Activated T-helper 2 cell treated with anti-CD3 and anti-CD28 coated beads, Interferon-gamma antibody, Interleukin-2, Interleukin-4, amounts not matched to agents 10 μg/mL and 5 μg/mL and 100 μg/mL, durations not matched to agents 14 hours and 24 hours and 36 hours (primary cell): ENCODE data around the gene MIER3. TPM values are rescaled to one million over a fixed set of nuclear protein-coding genes. Genes with fewer than 3 reads are reported as not detected.

Source experiments
- DNase-seq: peaks from one replicate; pipeline ENCODE4 v3.0.0; 2021; ENCODE audit warnings: low spot score
- H3K27ac Mint-ChIP-seq: one replicate; pipeline ENCODE4 v1.8.0; 2021; ENCODE audit warnings: mixed read lengths
- H3K27me3 Mint-ChIP-seq: one replicate; pipeline ENCODE4 v1.8.0; 2021; ENCODE audit warnings: low read depth, mixed read lengths
- H3K36me3 Mint-ChIP-seq: one replicate; pipeline ENCODE4 v1.8.0; 2021; ENCODE audit warnings: low read depth, mixed read lengths
- H3K4me1 Mint-ChIP-seq: one replicate; pipeline ENCODE4 v1.8.0; 2021; ENCODE audit warnings: low read depth, mixed read lengths
- H3K4me3 Mint-ChIP-seq: one replicate; pipeline ENCODE4 v1.8.0; 2021; ENCODE audit warnings: low read depth, mild to moderate bottlenecking, moderate library complexity, mixed read lengths
- H3K9me3 Mint-ChIP-seq: one replicate; pipeline ENCODE4 v1.8.0; 2021; ENCODE audit warnings: mixed read lengths
- intact Hi-C: fragments of 100-400 bp; cut with micrococcal nuclease; formaldehyde crosslinking; loops from one replicate; pipeline ENCODE4 v1.15.1; 2023
- total RNA-seq: library from RNA; stranded (reverse); gene quantifications from 2 replicates; pipeline ENCODE4 v1.2.3, GENCODE V29; 2022

Gene MIER3, protein sequence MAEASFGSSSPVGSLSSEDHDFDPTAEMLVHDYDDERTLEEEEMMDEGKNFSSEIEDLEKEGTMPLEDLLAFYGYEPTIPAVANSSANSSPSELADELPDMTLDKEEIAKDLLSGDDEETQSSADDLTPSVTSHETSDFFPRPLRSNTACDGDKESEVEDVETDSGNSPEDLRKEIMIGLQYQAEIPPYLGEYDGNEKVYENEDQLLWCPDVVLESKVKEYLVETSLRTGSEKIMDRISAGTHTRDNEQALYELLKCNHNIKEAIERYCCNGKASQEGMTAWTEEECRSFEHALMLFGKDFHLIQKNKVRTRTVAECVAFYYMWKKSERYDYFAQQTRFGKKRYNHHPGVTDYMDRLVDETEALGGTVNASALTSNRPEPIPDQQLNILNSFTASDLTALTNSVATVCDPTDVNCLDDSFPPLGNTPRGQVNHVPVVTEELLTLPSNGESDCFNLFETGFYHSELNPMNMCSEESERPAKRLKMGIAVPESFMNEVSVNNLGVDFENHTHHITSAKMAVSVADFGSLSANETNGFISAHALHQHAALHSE
- total RNA-seq: 24.1 and 28.3 TPM in 2 replicates

DNA sequence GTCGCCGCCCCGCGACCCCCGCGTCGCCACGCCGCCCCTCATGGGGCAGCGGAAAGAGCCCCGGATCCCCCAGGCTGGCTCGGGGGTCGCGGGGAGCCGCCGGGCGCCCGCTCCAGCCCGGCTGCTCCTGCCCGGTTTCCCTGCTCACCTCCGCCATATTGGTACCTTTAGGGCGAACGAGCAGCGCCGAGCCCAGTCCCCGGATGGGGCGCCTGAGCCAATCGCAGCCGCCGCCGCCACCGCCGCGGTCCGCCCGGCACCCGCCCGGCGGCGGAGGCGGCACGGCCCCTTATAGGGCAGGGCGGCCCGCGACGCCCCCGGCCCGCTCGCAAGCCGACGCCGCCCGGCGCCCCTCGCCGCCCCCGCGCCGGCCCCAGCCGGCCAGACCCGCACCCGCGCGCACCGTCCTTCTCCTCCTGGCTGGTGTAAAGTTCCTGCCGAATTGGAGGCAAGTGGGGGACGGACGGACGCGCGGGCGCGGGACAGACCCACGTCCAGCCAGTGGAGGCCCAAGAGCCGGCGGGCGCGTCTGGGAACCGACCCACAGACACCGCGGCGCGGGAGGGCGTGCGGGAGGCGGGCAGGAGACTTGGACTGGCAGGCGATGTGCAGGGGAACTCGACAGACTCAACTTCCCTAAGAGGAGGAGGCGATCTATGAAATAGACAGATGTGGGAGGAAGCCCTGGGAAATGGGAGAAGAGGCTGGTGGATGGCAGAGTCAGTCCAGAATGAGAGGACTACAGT lies at the start of gene MIER3:
TSS of gene MIER3 (minus strand) at position 178 of the 746 bp plus-strand sequence. CDS start at position 157, 21 bp downstream.
- H3K27ac Mint-ChIP-seq: peak within 1 kb of the TSS; percentile 82
- peak; percentile 77 for DNase-seq

DNA sequence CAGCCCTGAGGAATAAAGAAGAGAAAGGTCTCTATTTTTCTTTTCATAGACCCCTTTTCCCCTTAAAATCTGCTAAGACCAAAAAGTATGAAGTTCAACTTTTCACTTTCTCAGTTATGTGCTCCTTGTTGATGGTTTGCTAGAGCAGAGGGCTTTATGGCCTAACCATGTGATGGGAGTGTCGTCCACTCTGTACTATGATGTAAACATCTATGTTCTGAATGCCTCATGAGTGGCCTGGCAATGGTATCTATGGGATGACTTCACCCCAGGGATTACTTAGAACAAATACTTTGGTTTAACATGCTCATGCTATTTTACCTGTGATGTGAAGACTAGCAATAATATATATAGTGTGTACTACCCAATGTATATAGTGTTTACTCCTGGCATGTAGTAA lies 43.7 kb upstream of the MIER3 start:
- intact Hi-C loops: no loop called here
- Mint-ChIP-seq H3K27me3 (peaks cover 15% of the 10 kb centered on the region), H3K9me3 (no peaks in the 10 kb centered on the region), H3K36me3 (no peaks in the 10 kb centered on the region), H3K27ac (no peak overlapping the region), H3K4me1 (no peaks in the 10 kb centered on the region), H3K4me3 (no peak overlapping the region)
- DNase-seq: no peak

More for the DNA sequence above, at the start of gene MIER3:
- no peaks in the 10 kb centered on the region for H3K9me3 Mint-ChIP-seq
- intact Hi-C loops: loop anchor here (2.0 kb wide), 1 partner anchor 221 kb away; no protein-coding TSS in a partner anchor
- H3K36me3 Mint-ChIP-seq: peaks cover 15% of the 10 kb centered on the region
- peaks cover 23% of the 10 kb centered on the region for H3K4me1 Mint-ChIP-seq
- H3K4me3 Mint-ChIP-seq: peak within 1 kb of the TSS; percentile 97
- H3K27me3 Mint-ChIP-seq: peaks cover 40% of the 10 kb centered on the region

DNA sequence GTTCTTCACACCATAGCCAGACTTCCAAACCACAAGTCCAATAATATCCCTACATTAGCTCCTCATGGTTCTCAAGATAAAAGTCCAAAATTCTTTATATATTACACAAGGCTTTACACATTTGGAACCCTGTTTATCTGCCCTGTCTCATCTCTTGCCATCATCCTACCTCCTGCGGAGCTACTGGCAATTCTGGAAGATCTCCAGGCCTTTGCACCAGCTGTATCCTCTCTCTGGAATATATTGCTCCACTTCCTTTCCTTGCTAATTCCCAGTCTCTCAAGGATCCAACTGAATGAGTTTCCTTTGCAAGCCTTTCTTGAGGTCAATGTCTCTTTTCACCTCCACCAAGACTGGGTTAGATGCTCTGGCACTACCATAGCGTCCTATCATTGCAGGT lies 41.3 kb upstream of the MIER3 start:
- no peaks in the 10 kb centered on the region for H3K36me3 Mint-ChIP-seq
- peaks cover 9% of the 10 kb centered on the region for H3K27me3 Mint-ChIP-seq
- H3K4me1 Mint-ChIP-seq: no peaks in the 10 kb centered on the region
- H3K27ac Mint-ChIP-seq: no peak overlapping the region
- intact Hi-C loops: no loop called here
- H3K4me3 Mint-ChIP-seq: no peak overlapping the region
- H3K9me3 Mint-ChIP-seq: no peaks in the 10 kb centered on the region
- no peak for DNase-seq

DNA sequence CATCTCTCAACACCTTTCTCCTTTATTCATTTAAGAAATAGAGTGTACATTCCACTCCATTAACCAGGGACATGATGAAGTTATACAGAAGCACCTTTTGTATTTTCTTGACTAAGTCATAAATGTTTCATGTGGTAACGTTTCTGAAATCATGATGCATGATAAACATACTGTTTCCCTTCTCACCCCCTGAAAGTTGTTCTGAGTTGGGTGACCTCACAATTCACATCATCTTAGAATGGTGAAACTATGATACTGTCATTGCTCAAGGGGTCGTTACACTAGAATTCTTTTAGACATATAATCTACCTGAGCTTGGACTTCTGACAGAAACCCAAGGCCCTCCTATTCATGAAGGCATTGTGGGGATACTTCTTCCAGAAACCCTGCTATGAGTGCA lies 37.8 kb upstream of the MIER3 start:
- Mint-ChIP-seq H3K36me3 (no peaks in the 10 kb centered on the region), H3K4me3 (no peak overlapping the region), H3K27me3 (peaks cover 9% of the 10 kb centered on the region), H3K27ac (no peak overlapping the region), H3K4me1 (peaks cover 9% of the 10 kb centered on the region), H3K9me3 (no peaks in the 10 kb centered on the region)
- no peak for DNase-seq
- intact Hi-C loops: no loop called here

DNA sequence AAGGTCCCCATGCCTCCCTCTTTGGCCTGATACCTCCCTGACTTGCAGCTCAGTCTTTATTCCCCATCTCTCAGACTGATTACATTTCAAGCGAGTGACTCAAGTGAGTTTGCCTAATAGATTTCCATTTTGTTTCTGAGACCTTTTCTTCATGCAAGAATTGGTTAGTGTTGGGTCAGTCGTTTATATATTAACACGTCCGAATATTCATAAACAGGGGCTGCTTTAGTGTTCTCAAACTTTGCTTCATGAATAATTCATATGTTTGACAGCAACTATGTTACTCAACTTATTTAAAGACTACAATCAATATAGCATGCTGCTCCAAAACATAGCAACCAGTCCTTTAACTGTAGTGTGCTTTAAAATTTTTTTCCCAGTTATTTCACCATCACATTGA lies 36.6 kb upstream of the MIER3 start:
- no peaks in the 10 kb centered on the region for H3K36me3 Mint-ChIP-seq
- no peaks in the 10 kb centered on the region for H3K9me3 Mint-ChIP-seq
- H3K4me1 Mint-ChIP-seq: peaks cover 21% of the 10 kb centered on the region
- DNase-seq: no peak
- no peak overlapping the region for H3K27ac Mint-ChIP-seq
- H3K27me3 Mint-ChIP-seq: peaks cover 7% of the 10 kb centered on the region
- no peak overlapping the region for H3K4me3 Mint-ChIP-seq
- intact Hi-C loops: no loop called here

DNA sequence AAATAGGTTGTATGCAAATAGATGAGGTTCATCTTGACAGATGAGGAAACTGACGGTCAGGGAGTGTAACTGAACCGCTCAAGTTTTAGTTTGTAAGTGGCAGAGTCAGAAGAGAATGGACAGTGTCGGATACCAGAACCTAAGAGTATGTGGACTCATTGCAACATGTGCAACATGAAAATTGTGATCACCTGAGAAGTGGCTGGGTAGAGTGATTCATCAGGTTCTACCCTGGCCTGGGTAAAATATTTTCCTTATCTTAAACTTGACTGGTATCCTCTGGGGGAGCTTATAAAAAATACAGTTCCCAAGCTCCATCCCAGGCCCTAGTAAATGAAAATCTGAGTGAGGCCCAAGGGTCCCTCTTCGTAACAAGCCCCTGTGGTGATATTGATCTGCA lies 35.2 kb upstream of the MIER3 start:
- intact Hi-C loops: no loop called here
- H3K36me3 Mint-ChIP-seq: no peaks in the 10 kb centered on the region
- H3K4me1 Mint-ChIP-seq: peaks cover 21% of the 10 kb centered on the region
- H3K4me3 Mint-ChIP-seq: no peak overlapping the region
- H3K27ac Mint-ChIP-seq: no peak overlapping the region
- no peaks in the 10 kb centered on the region for H3K9me3 Mint-ChIP-seq
- H3K27me3 Mint-ChIP-seq: no peaks in the 10 kb centered on the region
- no peak for DNase-seq

DNA sequence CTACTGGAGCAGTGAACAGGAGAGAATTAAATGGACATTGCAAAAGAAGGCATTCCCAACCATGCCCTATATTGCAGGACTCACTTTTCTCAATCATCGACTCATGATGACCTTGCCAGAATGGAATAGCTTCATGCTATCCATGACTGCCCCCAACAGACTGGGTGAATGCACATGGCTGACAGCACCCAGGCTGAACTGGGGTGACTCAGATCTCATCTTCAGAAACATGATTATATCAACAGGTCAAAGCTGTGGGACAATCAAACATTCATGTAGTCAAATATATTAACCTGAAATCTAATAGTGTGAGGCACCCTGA lies 34.7 kb upstream of the MIER3 start:
- DNase-seq: no peak
- Mint-ChIP-seq H3K27me3 (no peaks in the 10 kb centered on the region), H3K4me3 (no peak overlapping the region), H3K36me3 (no peaks in the 10 kb centered on the region), H3K27ac (no peak overlapping the region), H3K4me1 (peaks cover 21% of the 10 kb centered on the region), H3K9me3 (no peaks in the 10 kb centered on the region)
- intact Hi-C loops: no loop called here

DNA sequence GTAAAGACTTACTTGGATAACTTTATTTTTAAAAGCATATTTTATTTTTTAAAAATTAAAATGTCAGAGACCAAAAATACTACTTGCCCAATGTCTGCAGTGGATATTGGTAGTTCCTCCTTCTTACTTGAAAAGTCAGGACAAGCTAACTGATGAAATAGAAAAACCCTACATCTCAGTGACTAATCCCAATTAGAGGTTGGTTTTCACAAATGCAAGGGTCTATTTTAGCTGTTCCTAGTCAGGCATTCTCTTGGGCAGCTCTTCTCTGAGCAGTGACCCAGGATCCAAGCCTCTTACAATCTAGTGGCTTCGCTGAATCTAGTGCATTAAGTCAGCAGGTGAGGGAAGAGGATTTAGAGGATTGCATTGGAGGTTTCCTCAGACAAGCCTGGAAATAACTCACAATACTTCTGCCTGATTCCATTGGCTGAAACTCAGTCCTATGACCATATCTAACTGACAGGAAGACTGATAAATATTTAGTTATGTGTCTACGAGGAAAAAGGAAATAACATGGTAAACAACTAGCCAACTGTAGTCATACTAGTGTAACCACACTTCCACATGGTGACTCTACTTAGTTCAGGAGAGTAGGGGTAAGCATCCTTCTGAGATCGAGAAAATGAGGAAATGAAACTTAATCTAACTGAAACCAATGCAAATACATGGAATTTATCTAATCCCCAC lies 34.2 kb upstream of the MIER3 start:
- Mint-ChIP-seq H3K36me3 (no peaks in the 10 kb centered on the region), H3K27me3 (no peaks in the 10 kb centered on the region), H3K4me3 (no peak overlapping the region), H3K27ac (no peak overlapping the region), H3K4me1 (peaks cover 21% of the 10 kb centered on the region), H3K9me3 (no peaks in the 10 kb centered on the region)
- no peak for DNase-seq
- intact Hi-C loops: no loop called here

DNA sequence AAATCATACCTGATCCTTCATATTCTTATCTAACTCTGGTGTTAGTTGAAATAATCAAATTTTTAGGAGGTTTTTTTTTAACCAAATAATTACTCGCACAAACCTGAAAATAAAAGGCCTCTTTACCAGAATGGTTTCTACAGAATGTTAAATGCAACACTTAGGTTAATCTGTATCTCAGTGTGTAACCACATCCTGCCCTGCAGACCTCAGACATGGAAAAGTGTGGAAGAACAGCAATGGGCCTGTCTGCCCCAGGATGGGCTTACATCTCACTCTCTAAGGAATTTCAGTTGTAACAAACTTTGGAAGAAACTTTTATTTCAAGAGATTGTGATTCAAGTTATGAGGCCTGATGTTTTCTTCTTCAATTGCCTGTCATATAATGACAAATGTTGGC lies 32.5 kb upstream of the MIER3 start:
- Mint-ChIP-seq H3K27me3 (peaks cover 6% of the 10 kb centered on the region), H3K4me1 (peaks cover 21% of the 10 kb centered on the region), H3K4me3 (no peak overlapping the region), H3K36me3 (no peaks in the 10 kb centered on the region), H3K9me3 (no peaks in the 10 kb centered on the region), H3K27ac (no peak overlapping the region)
- no peak for DNase-seq
- intact Hi-C loops: no loop called here

DNA sequence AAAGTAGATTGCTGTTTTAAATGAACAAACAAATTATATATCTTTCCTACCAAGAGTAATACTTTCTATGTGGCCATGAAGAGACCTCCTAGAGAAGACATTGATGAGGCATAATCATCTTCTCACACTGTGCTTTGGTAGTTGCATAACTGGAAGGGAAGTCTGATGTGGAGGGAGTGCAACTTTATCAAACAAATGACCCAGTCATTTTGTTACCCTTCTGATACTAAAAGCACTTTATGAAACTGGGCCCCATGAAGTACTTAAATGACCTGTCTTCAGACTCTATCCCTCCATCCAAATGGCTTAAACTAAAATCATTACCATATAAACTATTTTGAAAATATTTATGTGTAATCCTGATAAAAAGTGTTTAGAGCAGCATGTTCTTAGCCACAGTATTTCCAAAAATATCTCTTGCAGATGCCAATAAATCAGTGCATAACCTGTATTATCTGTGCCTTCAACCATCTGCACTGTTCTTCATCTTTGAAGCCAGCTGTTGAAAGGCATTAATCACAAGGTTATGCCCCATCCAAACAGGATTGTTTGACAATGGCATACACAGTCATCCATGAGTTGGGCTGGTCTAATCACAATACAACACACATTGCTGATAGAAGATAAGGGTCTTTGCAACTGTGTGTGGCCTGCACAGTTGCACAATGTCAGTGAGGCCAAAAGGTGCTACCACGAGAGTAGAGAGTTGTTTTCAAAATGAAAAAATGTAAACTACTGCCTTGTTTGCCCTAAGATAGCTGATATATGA lies 31.9 kb upstream of the MIER3 start:
- peaks cover 10% of the 10 kb centered on the region for H3K27me3 Mint-ChIP-seq
- no peaks in the 10 kb centered on the region for H3K9me3 Mint-ChIP-seq
- no peak for DNase-seq

DNA sequence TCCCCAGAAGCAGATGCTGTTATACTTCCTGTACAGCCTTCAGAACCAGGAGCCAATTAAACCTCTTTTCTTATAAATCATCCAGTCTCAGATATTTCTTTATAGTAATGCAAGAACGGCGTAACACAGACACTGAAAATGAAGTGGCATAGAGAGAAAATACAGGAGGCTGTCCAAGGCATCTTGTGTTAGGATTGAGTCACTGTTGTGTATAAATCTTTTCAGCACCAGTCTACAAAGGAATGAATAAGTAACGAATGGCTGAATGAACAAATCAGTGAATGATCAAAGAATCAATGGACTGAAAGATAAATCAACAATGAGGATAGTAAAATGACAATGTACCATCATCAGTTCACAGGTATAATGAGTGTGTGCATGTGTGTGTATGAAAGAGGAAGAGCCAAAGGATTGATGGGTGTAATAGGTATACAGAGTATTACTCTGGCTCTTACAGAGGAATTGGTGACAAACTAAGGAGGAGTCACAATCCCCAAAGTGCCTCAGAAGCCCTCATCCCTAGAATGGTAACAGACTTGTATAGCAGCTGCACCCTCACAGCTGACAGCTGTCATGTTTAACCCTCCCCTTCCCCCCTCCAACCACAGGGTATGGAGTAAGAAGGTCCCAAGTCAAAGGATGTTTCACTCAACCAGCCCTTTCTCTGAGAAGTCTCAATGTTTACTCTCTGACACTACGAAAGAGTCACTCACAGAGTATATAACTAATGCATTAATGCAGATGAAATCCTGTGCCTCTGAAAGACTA lies 29.8 kb upstream of the MIER3 start:
- no peaks in the 10 kb centered on the region for H3K36me3 Mint-ChIP-seq
- DNase-seq: no peak
- H3K4me1 Mint-ChIP-seq: peaks cover 21% of the 10 kb centered on the region
- H3K27ac Mint-ChIP-seq: no peak overlapping the region
- no peak overlapping the region for H3K4me3 Mint-ChIP-seq
- H3K27me3 Mint-ChIP-seq: peaks cover 12% of the 10 kb centered on the region
- H3K9me3 Mint-ChIP-seq: no peaks in the 10 kb centered on the region
- intact Hi-C loops: no loop called here

More for the DNA sequence above, 31.9 kb upstream of the MIER3 start:
- Mint-ChIP-seq H3K36me3 (no peaks in the 10 kb centered on the region), H3K4me3 (no peak overlapping the region), H3K4me1 (peaks cover 21% of the 10 kb centered on the region), H3K27ac (no peak overlapping the region)
- intact Hi-C loops: no loop called here

DNA sequence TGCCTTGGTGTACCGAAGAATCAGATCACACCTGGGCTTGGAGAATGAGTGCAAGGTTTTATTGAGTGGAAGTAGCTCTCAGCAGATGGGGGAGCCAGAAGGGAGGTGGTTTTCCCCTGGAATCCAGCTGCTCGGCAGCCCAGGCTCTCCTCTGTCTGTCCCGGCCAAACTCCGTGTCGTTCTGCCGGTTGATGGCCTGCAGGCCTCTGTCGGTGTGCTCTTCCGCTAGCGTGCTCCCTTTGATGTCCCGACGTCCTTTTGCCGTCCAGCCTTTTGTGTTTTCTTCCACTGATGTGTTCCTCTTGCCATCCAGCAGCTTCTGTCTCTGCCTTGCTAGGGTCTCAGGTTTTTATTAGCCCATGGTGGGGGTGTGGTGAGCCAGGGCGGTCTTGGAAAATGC lies 28.0 kb upstream of the MIER3 start:
- intact Hi-C loops: no loop called here
- Mint-ChIP-seq H3K9me3 (no peaks in the 10 kb centered on the region), H3K4me1 (peaks cover 13% of the 10 kb centered on the region), H3K27me3 (peaks cover 13% of the 10 kb centered on the region), H3K4me3 (no peak overlapping the region), H3K36me3 (no peaks in the 10 kb centered on the region), H3K27ac (no peak overlapping the region)
- DNase-seq: no peak
